Medulla oblongata (tissue), 1 donor: ENCODE results near the gene G6PC2.

Experiments used
- DNase-seq: peaks from one replicate; pipeline ENCODE4 v3.0.0-alpha.2; 2015; ENCODE audit errors: extremely low spot score

Gene G6PC2

DNA sequence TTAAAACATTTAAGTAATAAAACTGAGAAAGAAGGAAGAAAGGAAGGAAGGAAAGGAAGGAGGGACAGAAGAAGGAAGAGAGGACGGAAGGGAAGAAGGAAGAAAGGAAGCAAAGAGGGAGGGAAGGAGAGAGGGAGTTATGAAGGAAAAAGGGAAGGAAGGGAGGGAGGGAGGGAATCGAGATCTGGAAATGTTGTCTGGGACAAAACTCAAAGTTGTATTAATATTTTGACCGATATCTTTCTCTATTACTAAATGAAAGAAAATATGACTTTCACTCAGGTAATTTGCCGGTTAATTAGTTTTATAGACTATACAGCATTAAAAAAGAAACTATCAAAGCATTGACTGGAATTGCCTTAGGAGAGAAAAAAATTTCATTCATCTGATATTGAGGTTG lies 44.4 kb downstream of the G6PC2 start:
- no peak for DNase-seq

DNA sequence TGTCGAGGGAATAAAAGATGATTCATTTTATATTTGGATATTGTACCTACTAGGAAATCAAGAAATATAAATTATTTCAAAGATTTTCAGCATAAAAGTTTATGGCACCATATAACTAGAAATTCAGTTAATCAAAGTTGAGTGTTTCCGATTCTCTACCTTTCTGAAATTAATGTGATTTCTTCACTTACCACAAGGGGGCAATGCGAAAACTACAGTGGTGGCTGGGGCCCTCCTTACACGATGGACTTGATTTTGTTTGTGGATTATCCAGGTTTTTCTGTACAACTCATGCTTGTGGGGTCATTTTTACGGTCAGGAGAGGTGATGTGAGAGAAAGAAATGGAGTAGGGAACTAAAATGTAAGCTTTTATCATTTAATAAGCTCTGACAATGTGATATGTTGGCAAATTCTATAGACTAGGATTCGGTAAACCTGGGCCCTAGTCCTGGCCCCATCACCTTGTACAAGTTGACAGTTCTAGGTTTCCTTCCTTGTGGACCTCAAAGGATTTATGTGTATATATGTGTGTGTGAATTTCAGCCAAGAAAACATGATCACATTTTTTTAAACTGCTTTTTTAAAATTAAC lies 47.6 kb downstream of the G6PC2 start:
- no peak for DNase-seq

DNA sequence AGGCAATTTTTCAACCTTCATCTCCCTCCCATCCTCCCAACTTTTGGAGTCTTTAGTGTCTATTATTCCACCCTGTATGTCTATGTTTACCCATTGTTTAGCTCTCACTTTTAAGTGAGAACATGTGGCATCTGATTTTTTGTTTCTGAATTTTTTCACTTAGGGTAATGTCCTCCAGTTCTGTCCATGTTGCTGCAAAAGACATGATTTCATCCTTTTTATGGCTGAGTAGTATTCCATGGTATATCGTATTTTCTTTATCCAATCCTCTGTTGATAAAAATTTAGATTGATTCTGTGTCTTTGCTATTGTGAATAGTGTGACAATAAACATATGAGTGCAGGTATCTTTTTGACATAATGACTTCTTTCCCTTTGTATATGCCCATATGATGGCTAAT lies 48.2 kb downstream of the G6PC2 start:
- DNase-seq = no peak

DNA sequence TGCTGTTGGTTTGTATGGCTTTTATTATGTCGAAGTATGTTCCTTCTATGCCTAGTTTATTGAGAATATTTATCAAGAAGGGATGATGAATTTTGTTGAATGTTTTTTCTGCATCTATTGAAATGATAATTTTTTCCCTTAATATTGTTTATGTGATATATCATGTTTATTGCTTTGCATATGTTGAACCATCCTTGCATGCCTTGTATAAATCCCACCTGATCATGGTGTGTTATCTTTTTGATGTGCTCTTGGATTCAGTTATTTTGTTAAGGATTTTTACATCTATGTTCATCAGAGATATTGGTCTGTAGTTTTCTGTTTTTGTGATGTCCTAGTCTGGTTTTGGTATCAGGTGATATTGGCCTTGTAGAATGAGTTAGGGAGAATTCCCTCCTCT lies 50.8 kb downstream of the G6PC2 start:
- DNase-seq = no peak

DNA sequence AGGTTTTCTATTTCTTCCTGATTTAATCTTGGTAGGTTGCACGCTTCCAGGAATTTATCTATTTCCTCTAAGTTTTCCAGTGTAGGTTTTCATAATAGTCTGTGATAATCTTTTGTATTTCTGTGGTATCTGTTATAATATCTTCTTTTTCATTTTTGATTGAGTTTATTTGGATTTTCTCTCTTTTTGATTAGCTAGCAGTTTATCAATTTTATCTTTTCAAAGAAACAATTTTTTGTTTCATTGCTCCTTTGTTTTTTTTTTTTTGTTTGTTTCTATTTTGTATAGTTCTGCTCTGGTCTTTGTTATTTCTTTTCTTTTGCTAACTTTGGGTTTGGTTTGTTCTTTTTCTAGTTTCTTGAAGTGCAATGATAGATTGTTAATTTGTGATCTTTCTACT lies 51.3 kb downstream of the G6PC2 start:
- DNase-seq = no peak

DNA sequence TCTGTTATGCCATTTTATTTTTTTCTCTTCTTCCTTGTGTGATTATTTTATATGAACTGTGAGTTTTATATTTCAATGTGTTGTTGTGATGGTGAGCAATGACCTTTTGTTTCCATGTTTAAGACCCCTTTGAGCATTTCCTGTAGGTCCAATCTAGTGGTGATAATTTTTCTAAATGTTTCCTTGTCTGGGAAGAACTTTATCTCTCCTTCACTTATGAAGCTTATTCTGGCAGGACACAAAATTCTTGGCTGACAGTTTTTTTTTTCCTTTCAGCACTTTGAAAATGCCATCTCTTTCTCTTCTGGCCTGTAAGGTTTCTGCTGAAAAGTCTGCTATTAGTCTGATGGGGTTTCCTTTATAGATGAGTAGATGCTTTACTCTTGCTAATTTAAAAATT lies 53.2 kb downstream of the G6PC2 start:
- DNase-seq = no peak

DNA sequence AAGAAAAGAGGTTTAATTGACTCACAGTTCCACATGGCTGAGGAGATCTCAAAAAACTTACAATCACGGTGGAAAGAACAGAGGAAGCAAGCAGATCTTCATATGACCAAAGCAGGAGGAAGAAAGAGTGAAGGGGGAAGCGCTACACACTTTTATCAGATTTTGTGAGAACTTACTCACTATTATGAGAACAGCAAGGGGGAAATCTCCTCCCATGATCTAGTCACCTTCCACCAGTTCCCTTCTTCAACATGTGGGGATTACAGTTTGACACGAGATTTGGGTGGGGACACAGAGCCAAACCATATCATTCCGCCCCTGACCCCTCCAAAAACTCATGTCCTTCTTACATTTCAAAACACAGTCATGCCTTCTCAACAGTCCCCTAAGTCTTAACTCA lies 54.2 kb downstream of the G6PC2 start:
- DNase-seq = no peak

DNA sequence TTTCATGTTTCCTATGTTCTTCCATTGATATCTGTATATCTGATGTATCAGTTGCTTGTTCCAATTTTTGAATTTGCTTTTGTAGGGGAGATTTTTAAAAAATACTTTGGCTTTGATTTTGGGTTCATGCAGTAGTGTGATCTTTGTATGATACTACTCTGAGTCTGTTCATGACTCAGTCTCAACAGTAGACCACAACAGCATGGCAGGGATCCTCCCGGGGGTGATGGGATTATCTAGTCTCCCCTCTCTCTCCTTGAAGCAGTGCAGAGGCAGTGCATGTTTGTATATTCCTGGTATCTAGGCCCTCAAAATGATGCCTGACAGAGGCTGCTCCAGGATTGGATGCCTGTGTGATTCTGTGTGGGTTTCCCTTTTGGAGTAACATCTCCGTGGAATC lies 55.3 kb downstream of the G6PC2 start:
- no peak for DNase-seq
